Measurements from ENCODE around the gene KARS1. TPM values are rescaled to one million over a fixed set of nuclear protein-coding genes. Genes with fewer than 3 reads are reported as not detected.

Gene KARS1
- total RNA-seq, 1 experiment from 2014 or later, result 119 TPM

- H3K36me3 ChIP-seq (ENCODE audit: control insufficient read depth, insufficient read depth, low read length), result no peaks in the 10 kb centered on the region
- H3K27me3 ChIP-seq (ENCODE audit: control insufficient read depth, insufficient read depth, low read length), result no peaks in the 10 kb centered on the region
- no peak for DNase-seq (ENCODE audit: low read depth, low spot score)
- TF ChIP-seq TCF7L2 (IDR thresholded peaks at IDR 0.05; ENCODE audit: low read depth, low read length) (no peak), SIN3A (IDR thresholded peaks at IDR 0.05; ENCODE audit: borderline replicate concordance, insufficient read depth, low read depth, low read length) (no peak), POLR2AphosphoS5 (IDR thresholded peaks at IDR 0.05; ENCODE audit: low read depth, low read length) (no peak)
- no peaks in the 10 kb centered on the region for H3K4me1 ChIP-seq (ENCODE audit: control insufficient read depth, insufficient read depth, low read length)
- H3K27ac ChIP-seq (ENCODE audit: low read length), result no peak overlapping the region
- in situ Hi-C loops (cut with HindIII; ENCODE audit: low pct_unique_long_range_greater_than_20kb, low sequenced_read_pairs), result no loop called here
- no peaks in the 10 kb centered on the region for H3K9me3 ChIP-seq (ENCODE audit: control insufficient read depth, insufficient read depth, low read depth, low read length)
- H3K4me3 ChIP-seq (ENCODE audit: low read depth in 2 of 2, low read length in 2 of 2), result no peak overlapping the region
- BruUV-seq (replicated peaks), result no TSS peak
- intact Hi-C loops (cut with micrococcal nuclease; ENCODE audit: unreplicated experiment), result no loop called here
- ATAC-seq, result no peak
- ChIA-PET POLR2A (no interaction called here), CTCF (no interaction called here)
Observed at GRCh38 chr16:75687361-75687760, 39.9 kb upstream of the KARS1 start.

- TF ChIP-seq SIN3A (IDR thresholded peaks at IDR 0.05; ENCODE audit: borderline replicate concordance, insufficient read depth, low read depth, low read length) (no peak), REST (IDR thresholded peaks at IDR 0.05; ENCODE audit: insufficient read depth in 1 of 2, low read depth in 2 of 2, low read length in 1 of 2) (no peak), POLR2AphosphoS5 (IDR thresholded peaks at IDR 0.05; ENCODE audit: low read depth, low read length) (no peak), CTCF (IDR thresholded peaks at IDR 0.05) (no peak), TCF7L2 (IDR thresholded peaks at IDR 0.05; ENCODE audit: low read depth, low read length) (no peak)
- no peaks in the 10 kb centered on the region for H3K9me3 ChIP-seq (ENCODE audit: control insufficient read depth, insufficient read depth, low read depth, low read length)
- BruUV-seq (replicated peaks), result no TSS peak
- intact Hi-C loops (cut with micrococcal nuclease; ENCODE audit: unreplicated experiment) (no loop called here), in situ Hi-C loops (cut with HindIII; ENCODE audit: low pct_unique_long_range_greater_than_20kb, low sequenced_read_pairs) (no loop called here)
- DNase-seq (ENCODE audit: low read depth, low spot score), result no peak
- no peak overlapping the region for H3K4me3 ChIP-seq (ENCODE audit: low read depth in 2 of 2, low read length in 2 of 2)
- ChIA-PET POLR2A (no interaction called here), CTCF (no interaction called here)
- no peaks in the 10 kb centered on the region for H3K27me3 ChIP-seq (ENCODE audit: control insufficient read depth, insufficient read depth, low read length)
- no peaks in the 10 kb centered on the region for H3K4me1 ChIP-seq (ENCODE audit: control insufficient read depth, insufficient read depth, low read length)
- H3K36me3 ChIP-seq (ENCODE audit: control insufficient read depth, insufficient read depth, low read length), result no peaks in the 10 kb centered on the region
- ATAC-seq, result no peak
- no peak overlapping the region for H3K27ac ChIP-seq (ENCODE audit: low read length)
Observed at GRCh38 chr16:75682308-75682707, 34.8 kb upstream of the KARS1 start.

- DNase-seq (ENCODE audit: low read depth, low spot score) (no peak), ATAC-seq (no peak)
- TF ChIP-seq POLR2AphosphoS5 (IDR thresholded peaks at IDR 0.05; ENCODE audit: low read depth, low read length) (no peak), REST (IDR thresholded peaks at IDR 0.05; ENCODE audit: insufficient read depth in 1 of 2, low read depth in 2 of 2, low read length in 1 of 2) (no peak), TCF7L2 (IDR thresholded peaks at IDR 0.05; ENCODE audit: low read depth, low read length) (no peak), SIN3A (IDR thresholded peaks at IDR 0.05; ENCODE audit: borderline replicate concordance, insufficient read depth, low read depth, low read length) (no peak)
- ChIA-PET POLR2A (no interaction called here), CTCF (no interaction called here)
- H3K36me3 ChIP-seq (ENCODE audit: control insufficient read depth, insufficient read depth, low read length), result no peaks in the 10 kb centered on the region
- no peaks in the 10 kb centered on the region for H3K9me3 ChIP-seq (ENCODE audit: control insufficient read depth, insufficient read depth, low read depth, low read length)
- H3K27ac ChIP-seq (ENCODE audit: low read length), result no peak overlapping the region
- intact Hi-C loops (cut with micrococcal nuclease; ENCODE audit: unreplicated experiment) (no loop called here), in situ Hi-C loops (cut with HindIII; ENCODE audit: low pct_unique_long_range_greater_than_20kb, low sequenced_read_pairs) (no loop called here)
- H3K4me1 ChIP-seq (ENCODE audit: control insufficient read depth, insufficient read depth, low read length), result no peaks in the 10 kb centered on the region
- H3K4me3 ChIP-seq (ENCODE audit: low read depth in 2 of 2, low read length in 2 of 2), result no peak overlapping the region
- BruUV-seq (replicated peaks), result no TSS peak
- H3K27me3 ChIP-seq (ENCODE audit: control insufficient read depth, insufficient read depth, low read length), result no peaks in the 10 kb centered on the region
Observed at GRCh38 chr16:75679366-75679765, 31.9 kb upstream of the KARS1 start.
